CD4-positive, alpha-beta T cell treated with Interleukin-17A for 4 hours (primary cell): Measurements from ENCODE around the gene GID8.
"Not testable (repeated sequence)": the region's sequence is repeated elsewhere in the genome, so short reads cannot be mapped to it uniquely, and the experiment has no call there.

Experiments used
- DNase-seq: peaks from one replicate; pipeline ENCODE4 v3.0.0-alpha.2; 2020; ENCODE audit warnings: mixed read lengths

Gene GID8

DNA sequence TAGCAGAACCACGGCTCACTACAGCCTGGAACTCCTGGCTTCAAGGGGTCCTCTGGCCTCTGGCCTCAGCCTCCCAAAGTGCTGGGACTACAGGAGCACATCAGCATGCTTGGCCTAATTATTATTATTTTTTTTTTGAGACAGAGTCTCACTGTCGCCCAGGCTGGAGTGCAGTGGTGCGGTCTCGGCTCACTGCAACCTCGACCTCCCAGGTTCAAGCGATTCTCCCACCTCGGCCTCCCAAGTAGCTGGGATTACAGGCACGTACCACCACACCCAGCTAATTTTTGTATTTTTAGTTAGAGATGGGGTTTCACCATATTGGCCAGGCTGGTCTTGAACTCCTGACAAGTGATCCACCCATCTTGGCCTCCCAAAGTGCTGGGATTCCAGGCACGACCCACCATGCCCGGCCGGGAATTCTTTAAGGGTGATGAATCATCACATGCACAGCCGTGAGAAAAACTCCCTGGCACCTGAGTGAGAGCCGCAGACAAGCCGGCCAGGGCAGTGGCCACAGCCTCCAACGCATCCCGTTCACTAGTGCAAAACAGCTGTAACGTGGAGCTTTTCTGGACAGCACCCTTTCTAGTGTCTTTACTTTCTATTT lies 14.8 kb upstream of the GID8 start:
- DNase-seq, result not testable (repeated sequence)

DNA sequence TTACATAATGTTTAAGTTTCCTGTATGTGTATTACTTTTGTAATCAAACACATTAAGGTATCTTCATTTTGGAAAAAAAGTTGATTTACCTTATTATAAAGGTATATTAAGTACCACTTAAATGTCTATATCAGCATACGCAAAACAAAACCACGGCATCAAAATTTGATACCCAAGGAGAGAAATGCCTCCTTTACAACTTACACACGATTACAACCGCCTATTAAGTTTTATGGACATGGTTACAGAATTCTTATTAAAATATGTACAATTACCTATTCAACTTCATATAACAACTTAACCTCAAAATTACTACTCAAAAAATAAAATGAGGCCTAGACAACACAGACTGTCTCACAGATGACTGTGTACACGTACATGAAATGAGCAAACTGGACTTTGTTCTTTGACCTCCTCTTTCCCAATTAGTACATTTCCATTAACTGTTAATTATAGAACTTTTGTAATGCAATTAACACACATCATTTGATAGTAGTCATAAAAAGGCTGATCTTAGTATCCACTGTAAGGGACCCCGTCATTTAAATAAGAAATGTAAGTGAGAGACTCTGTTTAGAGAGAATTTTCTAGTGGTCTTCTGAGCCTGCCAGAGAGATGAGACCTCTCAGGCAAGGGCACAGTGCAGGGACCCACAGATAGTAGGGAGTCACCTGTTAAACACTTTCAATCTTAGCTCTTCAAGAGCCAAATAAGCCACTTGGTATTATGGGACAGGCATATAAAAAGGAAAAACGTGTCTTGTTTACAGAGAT lies 14.1 kb upstream of the GID8 start:
- no peak for DNase-seq

DNA sequence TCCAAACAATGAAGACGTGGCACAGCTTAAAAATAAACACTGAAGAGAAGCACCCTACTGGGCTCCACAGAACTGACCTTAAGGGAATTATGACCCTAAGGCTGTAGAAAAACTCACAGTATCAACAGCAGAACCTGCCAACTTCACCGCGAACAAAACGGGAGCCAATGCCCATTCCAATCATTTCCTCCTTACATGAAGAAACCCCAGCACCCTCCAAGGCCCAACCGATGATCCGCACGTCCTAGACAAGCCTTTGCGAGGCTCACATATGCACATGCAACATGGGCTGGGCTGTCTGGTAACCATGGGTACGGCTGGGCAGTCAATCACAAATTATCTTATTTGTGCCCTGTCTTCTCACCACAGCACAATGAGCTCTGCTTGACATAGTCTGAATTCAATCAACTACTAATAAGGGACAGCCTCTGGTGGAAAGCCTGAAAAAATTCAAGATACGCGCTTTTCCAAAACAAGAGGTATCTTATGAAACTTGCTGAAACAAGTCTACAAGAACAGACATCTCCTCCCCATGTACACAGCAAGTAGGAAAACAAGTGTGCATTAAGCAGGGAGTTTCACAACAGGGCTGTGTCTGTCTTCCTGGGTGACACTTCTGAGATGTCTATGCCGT lies 13.4 kb upstream of the GID8 start:
- peak; percentile 16 for DNase-seq

DNA sequence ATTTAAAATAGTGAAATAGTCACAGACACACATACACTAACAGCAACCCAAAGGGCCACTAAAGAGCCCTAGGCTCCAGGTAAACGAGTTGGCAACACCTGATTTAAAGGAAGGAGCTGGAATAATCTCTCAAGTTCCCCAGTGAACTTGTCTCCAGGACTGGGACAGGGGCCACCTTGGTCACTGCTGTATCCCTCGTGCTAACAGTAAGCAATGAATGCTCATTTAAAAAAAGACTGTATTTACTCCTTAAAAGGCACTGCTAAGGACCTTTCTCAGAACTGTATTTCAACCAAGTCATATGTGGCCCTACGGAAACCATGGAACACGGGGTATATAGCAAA lies 12.9 kb upstream of the GID8 start:
- DNase-seq, result no peak

DNA sequence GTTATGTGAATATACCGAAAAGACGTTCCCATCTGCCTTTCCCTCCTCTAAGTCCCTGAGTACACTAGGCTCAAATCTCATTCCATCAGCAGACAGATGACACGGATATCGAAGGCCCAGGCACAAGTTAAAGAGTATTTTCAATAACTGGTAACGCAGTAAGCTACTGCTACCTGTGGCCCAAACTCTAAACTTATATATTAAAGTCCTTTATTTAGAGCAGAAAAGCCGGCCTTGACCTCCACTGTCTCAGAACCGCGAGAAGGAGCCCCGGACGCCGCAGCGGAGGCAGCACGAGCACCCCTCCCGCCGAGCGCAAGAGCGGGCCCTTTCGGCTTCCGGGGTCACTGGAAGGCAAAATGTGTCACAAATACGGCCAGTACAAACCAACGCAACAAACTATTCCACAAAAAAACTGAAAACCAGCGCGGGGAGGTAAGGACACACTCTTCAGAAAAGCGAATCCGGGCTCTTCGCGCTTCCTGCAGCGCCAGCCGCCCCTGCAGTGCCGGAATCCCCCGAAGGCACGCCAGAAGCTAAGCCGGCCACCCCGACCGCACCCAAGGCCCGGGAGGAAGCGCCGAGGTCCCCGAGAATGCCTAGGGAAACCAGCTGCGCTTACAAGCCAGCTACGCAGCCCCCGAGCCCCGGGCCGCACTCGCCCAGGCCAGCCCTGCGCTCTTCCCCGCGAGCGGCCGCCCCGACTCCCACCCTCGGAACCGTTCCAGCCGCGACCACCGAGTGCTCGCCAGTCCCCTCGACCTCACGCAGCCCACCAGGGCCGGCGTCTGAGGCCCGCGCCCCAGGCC lies 12.3 kb upstream of the GID8 start:
- peak; percentile 59 for DNase-seq

DNA sequence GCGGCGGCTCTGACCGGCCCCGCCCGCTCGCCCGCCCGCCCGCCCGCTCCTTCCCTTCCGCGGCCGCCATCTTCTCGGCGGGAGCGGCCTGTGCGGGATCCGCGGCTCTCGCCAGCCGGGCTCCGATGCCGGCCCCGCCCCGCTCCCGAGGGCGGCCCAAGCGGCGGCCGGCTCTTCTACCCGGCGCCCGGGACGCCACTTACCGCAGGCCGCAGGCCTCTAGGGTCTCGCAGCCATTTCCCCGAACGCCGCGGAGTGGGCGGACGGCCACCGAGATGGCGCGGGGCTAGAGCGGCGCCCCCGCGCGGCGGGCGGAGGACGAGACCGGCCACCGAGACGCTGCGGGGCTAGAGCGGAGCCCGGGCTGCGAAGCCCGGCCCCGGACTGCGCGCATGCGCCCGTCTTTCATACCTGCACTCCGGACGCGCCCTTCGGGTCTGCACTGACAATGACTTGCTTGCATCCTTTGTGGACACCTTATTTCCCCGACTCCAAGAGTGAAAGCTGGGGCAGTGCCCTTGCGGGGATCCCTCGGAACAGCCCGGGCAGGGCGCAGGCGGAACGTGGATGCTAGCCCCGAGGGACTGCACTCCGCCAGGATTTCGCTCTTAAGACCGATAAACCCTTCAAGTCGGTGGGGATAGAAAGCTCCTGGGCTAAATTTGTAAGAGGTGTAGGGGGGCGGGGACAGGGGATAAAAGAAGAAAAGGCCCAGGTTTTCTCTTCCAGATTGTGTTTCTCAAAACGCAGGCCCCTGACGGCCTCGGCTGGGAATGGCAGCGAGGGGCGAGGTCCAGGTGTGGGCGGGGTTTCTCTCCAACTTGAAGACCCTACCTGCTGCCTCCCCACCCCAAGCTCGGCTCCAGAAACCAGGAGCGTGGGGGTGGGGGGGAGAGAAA lies 11.5 kb upstream of the GID8 start, which contains the start of gene DIDO1:
TSS of gene DIDO1 (minus strand) at position 277 of the 899 bp plus-strand sequence.
- DNase-seq, result peak; percentile 95

DNA sequence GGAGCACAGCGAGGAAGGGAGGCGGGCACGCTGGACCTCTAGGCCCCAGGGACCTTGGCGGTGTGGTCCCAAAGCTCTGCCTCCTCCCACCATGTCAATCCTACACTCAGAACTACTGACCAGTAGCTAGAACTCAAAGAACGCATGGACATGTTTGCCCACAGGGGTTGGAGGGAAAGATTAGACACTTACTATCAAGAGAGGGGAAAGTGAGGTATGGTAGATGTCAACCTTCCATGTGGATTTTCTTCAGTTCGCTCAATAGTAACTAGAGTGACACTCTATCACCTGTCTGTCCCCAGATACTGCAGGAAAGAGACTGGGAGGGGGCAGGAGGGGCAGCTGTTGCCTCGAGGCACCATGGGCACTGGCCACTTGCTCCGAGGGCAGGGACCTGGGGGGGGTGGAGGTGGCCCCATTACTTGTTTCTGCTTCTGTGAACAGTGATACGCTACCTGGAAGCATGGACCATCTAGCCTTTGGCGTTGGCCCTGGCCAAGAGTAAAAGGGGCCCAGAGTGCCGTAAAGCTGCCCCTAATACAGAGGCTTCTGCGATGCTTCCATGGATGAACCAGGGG lies 10.7 kb upstream of the GID8 start:
- no peak for DNase-seq

DNA sequence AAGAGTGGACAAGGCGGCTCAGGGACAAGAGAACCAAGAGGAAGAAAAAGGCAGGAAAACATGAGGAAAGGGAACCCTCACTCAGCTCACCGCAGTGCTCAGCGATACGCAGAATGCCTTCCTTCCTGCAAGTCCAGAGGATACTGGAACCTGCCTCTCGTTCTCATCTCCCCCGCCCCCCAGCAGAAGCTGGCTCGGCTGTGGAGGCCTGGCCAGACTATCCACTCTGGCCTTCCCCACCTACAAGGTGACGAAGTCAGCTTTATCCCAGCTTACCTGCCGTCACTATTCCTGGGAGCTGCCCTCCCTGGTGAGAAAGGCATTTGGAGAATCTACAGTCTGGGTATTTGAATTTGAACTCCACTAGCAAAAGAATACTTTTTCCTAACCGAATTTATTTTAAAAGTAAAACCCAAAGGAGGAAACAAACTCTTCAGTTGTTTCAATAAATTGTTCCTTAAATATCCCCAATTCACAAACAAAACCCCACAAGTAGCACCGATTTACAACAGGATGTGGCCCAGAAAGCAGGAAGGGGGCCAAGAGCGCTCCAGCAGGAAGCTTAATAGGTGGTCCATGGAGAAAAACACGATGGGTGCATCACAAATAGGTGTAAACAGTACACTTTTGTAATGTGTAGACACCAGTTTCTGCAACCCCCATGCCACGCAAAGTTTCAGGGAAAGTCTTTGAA lies 9.6 kb upstream of the GID8 start:
- DNase-seq, result peak; percentile 48

DNA sequence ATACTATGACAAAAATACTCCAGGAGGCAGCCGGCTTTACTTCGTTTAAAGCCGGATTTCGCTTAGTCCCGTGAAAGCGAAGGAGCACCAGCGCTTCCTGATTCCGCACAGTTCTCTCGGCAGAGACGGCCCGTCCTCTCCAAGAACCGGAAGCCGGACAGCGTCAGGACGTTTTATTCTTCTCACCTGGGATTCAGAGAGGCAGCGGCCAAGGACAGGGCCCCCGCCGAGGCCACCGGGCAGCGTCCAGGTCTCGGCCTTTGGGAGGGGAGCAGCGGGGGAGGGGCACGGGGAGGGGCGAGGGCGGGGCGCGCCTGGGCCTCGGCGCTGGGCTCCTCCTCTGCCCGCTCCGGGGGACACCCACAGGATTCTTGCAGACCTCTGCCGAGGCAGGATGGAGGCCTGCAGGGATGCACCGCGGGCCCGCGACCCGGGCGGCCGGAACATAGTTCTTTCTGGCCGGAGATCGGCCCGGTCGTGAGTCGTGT lies 8.9 kb upstream of the GID8 start:
- DNase-seq, result peak; percentile 77

DNA sequence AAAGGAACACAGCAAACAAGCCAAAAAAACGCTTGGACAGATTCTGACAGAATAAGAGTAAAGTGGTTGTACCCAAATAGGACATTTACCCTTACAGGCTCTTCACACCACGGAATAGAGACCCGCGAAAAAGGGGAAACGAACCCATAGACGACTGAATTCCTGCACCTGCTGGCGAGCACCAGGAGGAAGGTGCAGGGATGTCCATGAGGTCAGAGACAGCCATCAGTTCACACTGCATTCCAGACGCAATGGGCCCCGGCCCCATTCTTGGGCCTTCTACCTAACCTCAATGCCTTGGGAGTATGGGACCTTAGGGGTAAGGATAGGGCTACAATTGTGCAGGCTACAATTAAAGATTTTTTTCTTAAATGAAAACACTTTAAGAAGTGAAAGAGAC lies 6.5 kb upstream of the GID8 start:
- no peak for DNase-seq

DNA sequence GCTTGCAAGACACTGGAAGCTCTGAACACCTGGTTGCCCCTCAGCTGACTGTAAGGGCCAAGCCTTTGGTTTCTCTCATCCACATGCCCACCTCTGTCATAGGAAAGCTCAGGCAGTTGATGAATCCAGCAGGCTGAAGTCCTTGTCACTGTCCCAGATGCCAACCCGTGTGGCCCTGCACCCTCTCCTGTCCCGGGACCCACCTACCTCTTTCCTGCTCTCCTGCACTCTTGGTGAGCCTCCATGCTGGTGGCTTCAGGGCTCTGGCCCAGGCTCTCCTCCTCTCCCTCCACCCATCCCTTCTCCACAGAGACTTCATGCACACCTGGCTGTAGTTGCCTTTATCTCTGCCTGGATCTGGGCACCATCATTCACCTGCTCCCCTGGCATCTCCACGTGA lies 4.0 kb upstream of the GID8 start:
- no peak for DNase-seq

DNA sequence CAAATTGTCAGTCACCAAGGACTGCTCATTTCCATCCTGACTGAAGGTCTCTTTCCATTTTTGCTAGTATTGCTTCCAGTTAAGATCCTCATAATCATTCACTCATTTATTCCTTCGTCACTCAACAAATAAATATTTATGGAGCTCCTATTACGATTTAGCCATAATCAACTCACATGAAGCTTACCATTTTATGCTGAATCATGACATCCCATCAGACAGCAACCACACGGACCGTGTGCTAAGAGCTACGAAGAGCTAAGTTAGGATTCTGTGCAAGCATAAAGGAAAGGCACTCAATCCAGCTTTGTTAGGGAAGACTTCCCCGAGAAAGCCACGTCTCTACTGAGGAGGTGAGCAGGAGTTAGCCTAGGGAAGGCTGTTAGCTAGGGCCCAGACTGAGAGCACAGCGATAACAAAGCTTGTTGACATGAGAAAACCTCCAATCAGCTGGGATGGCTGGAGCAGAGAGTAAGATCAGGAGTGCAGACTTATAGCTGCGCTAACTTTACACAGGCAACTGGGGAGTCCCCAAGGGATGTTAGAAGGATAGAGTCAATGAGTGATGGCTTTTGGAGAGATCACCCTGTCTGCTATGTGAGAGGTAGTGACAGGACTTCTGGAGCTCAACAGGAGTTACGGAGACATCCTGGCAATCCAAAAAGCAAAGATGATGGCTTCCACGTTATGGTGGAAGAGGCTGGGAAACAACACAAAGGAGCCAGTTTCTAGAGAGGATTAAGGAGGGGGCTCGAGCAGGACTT lies 2.6 kb upstream of the GID8 start:
- no peak for DNase-seq

DNA sequence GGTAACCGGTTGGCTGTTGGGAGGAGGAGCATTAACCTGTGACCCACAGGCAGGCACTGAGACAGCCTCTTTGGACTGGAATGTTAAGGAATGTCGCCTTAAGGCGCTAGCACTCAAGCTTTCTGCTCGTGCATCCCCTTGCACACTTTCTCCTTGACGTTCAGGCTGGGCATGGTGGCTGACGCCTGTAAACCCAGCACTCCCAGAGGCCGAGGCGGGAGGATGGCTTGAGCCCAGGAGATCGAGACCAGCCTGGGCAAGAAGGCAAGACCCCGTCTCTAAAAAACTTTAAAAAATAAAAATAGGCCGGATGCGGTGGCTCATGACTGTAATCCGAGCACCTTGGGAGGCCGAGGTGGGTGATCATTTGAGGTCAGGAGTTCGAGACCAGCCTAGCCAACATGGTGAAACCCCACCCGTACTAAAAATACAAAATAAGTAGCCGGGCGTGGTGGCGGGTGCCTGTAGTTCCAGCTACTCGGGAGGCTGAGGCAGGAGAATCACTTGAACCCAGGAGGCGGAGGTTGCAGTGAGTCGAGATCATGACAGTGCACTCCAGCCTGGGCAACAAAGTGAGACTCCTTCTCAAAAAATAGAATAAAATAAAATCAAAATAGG lies 1.9 kb upstream of the GID8 start:
- no peak for DNase-seq

DNA sequence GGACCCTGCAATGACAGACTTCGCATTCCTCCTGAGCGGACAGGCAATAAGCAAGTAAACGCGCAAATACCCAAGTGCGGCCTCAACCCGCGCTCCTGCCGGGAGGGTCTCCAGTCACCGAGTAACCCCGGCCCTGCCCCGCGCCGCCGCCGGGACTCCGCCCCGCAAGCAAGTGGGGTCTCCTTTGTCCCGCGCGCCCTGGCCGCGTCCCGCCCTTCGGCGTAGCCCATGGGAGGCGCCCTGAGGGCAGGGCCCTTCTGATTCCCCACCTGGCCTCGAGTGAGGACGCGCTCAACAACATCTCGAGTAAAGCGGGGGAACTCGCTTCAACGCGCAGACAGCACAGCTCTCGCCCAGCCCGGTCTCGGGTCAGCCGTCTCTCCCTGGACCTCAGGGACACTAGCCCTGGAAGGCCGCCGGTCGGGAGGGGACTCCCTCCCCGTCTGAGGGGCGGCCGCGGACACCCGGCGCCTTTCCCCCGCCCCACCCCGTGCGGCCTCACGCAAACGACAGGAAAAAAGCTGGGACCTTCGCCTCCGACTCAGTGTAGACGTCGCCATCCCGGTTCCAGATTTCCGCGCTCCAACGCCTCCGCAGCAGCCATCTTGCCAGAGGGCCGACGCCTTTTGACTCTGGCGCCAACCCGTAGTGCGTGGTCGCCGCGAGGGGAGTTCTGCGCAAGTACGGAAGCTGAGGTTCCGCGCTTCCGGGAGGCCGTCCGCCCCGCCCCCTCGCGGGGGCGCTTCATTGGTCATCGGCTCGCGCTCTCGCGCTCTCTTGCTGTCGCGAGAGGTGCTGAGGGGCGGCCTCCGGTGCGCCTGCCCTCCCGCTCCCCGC lies 461 bp upstream of the GID8 start:
- peak; percentile 98 for DNase-seq

DNA sequence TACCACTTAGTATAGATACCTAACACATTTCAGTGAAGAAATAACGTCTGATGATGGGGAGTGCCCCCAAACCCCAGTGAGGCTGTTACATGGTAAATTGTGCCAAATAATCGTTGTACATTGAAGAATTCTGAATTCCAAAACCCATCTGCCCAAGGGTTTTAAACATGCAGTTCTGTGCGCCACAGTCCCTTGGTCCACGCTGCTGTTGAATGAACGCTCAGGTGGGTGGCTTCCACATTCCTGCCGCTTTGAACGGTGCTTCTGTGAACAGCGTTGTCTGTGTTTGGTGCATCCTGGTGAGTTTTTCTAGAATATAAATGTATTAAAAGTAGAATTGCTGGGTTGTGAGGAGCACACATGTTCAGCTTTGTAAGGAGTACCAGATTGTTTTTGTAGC lies 2.9 kb downstream of the GID8 start:
- no peak for DNase-seq

DNA sequence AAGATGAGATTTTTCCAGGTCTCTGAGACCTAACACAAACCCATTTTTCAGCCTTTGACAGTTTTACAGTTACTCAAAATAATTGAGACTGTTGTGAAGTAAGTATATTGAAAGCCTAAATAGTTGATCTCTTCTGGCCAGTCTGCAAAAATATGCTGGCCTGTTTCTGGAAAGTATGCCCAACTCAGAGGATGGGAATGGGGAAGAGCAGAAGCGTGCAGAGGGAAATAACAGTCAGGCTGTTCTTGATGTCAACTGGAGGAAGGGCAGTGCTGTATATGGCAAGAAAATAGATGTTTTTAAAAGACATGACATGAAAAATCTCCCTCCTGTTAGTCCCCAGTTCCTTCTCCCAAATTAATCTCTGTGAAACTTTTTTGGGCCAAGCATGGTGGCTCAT lies 3.8 kb downstream of the GID8 start:
- DNase-seq, result no peak

DNA sequence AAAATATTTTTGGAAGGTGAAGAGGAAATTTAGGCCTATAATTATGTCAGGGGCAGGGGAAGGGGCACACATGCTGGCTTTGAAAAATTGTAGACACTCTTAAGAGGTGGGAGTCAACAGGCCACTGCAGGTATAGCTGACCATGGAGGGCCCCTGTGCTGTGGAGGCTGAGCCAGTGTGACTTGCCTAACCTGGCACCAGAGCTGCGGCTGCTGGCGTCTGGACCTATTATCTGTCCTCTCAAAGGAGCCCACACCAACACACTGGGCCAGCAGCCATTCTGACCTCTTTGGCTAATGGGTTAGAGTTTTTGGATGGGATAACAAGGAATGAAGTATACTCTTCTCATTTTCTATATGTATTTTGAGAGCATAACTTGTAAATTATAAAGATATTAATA lies 4.5 kb downstream of the GID8 start:
- no peak for DNase-seq

DNA sequence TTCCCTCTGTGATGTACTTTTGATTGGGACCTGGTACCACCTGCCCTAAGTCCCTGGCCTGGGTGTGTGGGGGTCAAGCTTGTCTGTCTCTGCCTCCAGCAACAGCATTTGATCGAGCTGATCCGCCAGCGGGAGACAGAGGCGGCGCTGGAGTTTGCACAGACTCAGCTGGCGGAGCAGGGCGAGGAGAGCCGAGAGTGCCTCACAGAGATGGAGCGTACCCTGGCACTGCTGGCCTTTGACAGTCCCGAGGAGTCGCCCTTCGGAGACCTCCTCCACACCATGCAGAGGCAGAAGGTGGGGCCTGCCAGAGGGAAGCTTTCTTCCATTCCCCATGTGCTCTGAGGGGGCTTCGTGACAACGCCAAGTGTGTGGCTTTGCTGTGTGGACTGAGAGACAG lies 5.4 kb downstream of the GID8 start:
- DNase-seq, result no peak

DNA sequence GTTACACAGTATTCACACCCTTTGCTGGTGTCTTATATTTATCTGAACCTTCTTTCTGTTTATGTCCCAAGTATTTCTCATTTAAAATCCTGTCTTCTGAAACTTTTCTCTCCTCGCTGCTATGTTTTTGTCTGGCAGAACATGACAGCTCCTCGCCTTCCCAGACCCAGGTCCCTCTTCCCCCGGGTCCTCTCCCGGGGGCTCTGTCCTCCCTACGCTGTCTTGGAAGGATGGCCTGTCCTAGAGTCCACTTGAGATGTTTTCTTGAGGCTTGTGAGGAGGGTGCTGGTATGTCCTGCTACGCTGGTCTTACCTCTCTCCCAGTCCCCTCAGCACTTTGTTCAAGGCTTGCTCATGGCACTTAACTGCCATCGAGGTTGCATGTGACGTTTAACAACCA lies 6.2 kb downstream of the GID8 start:
- no peak for DNase-seq
